GM21825 (cell line): ENCODE results near the gene APOBEC4.

Source experiments
- ATAC-seq: cut with Tn5 transposase; IDR thresholded peaks from one replicate; pipeline ENCODE4 v1.9.1; 2021; ENCODE audit warnings: mild to moderate bottlenecking, moderate library complexity; ENCODE audit not compliant: unreplicated experiment

Gene APOBEC4

DNA sequence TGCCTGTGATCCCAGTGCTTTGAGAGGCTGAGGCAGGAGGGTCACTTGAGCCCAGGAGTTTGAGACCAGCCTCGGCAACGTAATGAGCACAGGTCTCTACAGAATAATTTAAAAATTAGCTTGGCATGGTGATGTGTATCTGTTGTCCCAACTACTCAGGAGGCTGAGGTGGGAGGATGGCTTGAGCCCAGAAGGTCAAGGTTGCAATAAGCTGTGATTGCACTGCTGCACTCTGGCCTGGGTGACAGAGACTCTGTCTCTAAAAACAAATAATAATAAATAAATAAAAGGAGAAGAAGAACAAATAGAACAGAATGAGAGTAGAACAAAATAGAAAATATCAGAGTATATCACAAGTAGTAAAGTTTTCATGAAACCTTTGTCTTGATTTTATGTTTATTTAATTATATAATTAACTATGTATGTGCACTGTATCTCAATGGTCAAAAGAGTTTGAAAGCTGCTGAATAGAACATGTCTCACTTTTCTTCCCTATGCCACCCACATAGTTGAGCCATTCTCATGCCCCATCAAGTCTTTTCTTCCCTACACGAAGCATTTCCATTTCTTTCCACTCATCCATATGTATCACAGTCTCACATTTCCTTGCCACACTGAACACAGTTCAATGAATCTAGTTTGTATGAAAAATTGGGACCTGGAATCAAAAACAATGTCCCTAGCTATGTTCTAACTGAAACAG is 22.9 kb upstream of the APOBEC4 start:
- no peak for ATAC-seq

DNA sequence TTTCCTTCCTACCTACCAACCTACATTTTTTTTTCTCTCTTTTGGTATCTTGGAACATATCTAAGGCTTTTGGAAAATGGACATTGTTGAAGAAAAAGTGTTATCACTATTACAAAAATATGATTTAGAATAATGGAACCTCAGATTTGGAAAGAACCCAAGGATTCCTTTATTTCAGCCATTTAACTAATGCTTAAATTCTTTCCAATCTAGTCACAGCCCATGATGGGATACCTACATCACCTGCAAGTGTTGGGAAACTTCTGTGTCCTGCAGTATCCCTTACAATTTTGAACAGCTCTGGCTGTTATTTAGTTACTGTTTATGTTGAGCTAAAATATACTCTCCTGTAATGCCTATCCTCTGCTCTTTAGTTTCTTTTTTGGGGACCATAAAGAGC is 22.3 kb upstream of the APOBEC4 start:
- ATAC-seq, result no peak

DNA sequence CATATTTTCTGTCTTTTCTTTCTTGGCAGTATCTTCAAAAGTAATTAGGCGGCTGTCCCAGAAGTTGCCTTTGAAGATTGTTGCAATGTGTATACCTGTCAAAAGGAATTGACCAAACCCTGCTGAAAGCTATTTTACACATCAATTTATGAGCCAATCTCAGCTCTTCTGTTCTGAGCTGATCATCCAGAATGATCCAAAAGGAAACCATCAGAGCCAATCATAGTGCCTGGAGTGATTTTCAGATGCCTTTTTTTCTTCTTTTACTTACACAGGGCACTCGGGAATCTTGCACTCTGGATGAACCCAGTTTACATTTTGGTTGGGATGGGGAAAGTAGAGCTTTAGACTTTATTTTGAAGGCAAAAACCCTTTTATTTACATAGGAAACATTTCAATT is 21.8 kb upstream of the APOBEC4 start:
- no peak for ATAC-seq

DNA sequence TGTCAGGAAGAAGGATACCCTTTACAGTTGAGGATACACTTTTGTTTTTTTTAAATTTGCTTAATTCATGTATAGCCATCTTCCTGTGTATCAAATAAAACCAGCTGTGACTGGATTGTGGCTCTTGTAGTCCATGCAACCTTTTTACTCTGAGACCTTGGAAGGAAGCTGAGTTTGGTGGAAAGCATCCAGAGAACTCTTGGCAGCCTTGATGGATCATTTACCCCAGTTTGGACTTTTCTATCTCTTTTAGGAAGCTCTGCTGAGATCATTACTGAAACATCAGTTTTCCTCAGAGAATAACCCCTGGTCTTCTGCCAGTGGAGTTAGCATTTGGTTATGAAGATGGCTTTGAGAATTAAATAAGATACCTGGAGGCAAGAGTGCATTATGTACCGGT is 21.2 kb upstream of the APOBEC4 start:
- ATAC-seq, result no peak

DNA sequence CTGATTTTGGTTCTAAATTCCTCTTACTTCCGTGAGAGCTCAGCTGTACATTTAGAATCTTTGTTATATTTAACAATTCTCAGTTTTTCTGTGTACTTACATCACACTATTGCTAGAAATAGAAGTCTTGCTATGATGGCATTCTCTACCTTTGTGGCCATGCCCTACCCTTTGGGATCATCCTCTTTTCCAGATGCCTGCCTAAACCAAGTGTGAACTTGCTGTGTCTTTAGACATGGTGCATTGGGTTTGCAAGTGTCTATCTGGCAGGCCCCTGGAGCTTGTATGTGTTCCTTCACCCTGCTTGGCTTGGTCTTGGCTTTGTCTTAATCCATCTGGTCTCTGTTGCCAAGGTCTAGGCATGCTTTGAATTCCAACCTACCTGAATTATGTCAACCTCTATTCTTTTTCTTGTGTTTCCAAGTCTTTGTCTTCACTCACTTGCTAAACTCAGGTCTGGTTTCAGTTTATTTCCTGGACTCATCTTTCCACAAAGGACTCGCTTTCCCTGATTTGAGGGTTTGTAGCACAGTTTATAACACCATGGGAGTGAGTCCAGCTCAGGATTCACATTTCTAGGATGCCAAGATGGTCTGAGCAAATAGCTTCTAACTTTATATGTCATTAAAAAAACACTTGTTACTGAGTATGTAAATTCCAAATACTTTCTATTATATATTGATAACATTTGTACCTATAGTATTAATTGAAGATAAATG is 20.6 kb upstream of the APOBEC4 start:
- no peak for ATAC-seq

DNA sequence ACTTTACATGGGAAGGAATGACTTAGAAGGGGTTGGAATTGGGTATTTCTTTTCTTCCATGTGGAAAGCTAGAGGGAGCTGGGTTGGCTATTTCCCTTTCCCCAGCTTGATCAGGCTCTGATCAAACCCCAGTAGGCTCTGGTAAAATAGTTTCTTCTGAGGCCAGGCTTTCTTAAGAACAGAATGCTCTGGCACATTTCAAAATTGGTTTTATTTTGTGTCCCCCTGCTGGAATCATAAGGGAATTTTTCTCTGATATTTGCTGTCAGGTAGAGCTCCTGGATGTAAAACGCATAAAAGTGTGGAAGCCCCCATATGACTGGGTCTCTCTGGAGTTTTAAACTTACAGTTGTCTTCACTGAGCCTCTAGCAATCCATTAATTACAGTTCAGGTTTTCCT is 17.1 kb upstream of the APOBEC4 start:
- ATAC-seq, result no peak

DNA sequence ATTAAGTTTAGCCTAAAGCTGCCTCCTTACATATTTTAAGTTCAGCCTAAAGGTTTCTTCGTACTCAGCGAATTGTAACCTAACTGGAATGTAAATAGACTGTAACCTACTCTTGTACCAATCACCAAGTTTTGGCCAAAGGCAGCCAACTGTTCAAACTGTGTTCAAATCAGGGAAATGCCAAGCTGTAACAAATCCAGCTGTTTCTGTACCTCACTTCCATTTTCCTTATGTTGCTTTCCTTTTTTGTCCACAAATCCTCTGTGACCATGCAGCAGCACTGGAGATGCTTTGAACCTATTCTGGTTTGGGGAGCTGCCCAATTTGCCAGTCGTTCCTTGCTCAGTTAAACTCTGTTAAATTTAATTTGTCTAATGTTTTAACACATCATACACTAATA is 3.2 kb upstream of the APOBEC4 start:
- ATAC-seq, result no peak

DNA sequence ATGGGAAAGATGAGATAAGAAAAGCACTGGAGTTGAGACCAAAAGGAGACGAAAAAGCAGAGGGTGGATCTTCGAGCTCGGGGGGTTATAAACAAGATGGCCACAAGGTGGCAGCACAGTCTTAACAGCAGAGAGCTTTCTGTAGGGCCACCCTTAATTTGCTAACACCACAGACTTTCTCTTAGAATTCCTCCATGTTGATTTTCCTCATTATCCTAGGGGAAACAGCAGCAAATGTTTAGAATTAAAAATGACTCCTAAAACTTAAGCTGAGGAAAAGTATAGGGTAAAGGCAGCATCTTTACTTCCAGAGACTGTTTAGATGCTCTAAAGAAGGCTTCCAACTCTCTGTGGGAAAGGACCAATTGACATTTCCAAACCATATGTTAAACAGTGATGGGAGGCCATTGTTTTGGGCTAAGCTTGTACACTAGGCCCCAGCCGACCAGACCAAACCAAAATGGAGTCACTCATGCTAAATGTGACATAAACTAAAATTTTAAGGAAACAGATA is 2.5 kb upstream of the APOBEC4 start:
- peak; percentile 70 for ATAC-seq

DNA sequence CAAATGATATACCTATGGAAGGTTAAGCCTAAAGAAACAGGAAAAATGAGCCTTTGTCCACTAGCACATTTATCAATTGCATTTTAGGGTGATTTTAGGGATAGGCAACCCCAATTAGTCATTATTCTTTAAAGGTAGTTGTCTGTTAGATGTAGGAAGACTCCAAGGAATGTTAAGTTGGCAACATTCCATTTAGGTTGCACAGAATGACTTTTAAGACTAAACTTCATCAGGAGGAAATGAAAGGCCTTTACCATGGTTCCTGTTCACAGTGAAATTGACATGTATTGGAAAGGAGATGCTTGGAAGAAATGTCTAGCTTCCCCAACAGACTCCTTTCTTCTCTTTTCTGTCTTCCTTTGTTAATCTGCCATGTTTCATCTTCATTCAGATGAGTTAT is 1.6 kb upstream of the APOBEC4 start:
- no peak for ATAC-seq

DNA sequence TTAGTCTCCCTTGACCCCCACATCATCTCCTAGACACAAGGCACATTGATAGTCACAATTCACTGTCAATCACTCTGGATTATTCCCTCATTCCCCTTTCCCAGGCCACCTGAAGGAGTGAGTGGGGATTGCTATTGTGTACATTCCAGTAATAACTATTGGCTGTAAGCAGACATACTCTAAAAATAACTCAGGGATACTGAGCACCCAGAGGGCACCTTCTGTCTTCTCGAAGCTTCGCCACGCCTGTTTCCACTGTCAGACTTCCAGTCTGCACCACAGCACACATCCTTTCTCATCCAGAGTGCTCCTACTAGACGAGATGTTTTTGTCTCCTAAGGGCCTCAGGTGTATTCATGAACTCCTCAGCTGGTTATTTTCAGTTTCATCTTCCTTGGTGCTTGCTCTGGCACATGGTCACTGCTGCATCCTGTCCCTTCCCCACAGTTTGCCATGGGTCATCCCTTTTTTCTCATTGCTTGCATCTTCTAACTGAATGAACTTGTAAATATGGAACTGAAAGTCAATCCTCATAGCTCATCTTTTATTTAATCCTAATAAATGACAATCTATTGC is 848 bp upstream of the APOBEC4 start:
- no peak for ATAC-seq

DNA sequence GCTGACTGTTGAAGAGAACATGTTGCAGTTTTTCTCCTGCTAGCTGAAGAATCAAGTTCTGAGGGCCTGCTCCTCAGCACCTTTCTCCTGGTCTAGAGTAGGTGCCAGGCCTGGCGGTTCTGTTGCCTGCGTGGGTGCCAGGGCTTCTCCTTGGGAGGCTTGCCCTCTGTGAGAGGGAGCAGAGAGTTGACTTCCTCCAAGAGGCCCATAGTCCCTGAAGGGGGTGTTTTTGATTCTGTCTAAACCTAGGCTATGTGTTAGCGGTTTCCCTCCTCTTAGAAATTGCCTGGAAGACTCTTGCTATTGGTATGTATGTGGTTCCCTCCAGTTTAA is 312 bp upstream of the APOBEC4 start:
- ATAC-seq, result no peak

DNA sequence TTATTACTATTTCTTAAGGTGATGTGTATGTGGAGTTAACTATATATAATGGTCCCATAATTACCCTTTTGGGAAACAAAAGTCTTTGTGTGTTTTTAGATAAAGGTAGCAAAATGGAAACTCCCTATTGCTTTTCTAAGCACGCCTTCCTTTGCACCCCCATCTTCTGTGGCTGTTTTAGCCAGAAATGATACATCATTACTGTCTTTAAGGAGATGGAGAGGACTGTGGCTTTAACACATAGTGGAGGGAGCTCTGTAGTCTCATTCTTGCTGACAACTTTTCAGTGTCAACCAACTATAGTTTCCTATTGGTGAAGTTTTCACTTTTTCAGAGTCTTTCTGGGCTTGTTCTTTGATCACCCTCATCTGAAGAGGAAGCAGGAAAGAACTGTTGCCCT is 1.0 kb downstream of the APOBEC4 start:
- no peak for ATAC-seq

DNA sequence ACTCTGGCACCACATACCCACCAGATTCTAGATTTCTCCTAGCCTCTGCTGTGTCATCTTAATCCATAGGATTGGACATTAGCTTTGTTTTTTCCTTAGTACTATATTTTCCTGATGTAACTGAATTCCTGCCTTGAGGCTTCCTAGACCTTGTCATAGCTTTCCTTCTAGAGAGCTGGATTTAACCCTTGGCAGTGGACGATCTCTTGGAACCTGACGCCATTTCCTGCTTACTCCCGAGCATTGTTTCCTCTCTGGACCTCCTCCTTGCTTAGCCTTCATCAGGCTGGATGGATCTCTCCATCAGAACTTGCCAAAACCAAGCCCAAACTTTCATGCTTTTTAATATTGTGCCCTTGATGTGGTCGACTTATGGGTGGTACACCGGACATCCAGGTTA is 1.5 kb downstream of the APOBEC4 start:
- no peak for ATAC-seq

DNA sequence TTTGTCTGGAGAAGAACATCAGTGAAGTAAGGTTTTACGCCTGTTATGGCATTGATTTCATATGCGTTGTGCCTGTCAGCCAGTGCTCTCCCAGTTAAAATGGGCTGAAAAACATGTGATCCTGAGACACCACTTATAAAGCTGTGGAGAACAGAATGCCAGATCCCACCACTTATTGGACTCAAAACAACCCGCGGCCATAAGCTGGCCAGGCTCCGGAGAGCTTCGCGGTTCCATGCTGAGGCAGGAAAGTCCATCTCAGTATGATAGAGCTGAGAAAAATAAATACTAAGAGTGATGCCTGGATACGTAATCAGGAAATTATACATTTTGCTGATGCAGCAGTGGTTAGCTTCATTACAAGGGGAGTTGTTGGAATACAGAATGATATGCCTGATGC is 5.1 kb downstream of the APOBEC4 start:
- no peak for ATAC-seq

DNA sequence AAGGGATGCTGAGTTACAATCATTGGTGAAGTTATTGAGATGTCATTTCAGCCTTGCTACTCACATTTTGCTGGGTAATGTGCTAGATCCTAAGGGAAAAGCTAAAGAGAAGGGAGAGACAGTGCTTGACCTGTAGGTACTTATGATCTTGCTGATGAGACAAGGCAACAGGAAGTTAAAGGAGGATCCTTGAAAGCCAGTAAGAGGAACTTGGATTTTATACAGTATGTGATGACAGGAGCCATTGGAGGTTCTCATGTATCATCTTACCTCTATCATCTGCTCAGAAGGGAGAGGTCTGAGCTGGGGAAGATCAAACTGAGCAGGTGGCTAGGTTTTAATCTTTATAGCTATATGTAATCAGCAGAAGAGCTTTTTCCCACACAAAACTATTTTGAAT is 6.3 kb downstream of the APOBEC4 start:
- ATAC-seq, result no peak

DNA sequence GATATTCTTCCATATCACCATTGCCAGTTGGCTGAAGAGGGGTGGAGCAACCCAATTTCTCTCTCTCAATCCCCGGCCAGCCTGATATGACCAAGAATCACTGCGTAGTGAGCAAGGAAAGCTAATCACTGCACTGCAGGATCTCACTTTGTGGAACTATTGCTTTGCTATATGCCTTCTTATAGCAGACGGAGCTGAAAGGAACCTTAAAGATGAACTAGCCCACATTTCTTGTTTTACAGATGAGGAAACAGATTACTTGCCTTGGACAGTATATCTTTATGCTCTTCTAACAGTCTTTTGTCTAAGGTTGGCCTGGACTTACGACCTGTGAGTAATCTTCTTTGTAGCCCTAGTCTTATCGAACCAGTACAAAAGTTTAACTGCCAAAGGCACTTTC is 7.6 kb downstream of the APOBEC4 start:
- ATAC-seq, result no peak

DNA sequence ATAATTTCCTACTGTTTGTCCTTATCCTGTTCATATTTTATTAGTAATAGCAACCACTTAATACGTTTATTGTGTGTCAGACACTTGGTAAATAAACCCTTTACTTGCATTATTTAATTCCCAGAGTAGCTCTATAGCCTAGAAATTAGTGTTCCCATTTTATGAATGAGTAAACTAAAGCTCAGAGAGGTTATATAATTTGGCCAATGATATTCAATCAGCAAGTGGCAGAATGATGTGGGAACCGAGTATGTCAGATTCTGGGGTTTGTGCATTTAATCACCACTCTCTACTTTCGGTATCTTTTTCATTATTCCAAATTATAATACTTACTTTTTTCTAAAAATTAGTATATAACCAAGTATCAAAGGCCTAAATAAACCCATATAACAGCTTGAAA is 10.9 kb downstream of the APOBEC4 start:
- ATAC-seq, result no peak

DNA sequence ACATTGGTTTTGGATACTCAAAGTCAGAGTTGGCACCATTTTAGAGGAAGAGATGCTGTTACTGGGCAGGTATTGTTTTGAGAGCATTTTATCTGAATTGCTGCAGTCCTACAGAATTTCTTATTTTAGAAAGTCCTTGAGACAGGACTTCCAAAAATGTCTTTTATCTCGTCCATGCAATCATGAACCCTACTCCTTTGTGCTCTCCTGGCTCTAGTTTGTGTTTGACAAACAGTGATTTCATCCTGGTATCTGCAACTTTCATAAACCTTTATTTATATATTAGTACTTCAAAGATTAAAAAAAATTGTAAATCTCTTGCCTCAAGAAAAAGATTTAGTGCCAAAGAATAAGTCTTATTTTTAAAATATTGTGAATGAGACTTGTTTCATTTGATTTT is 12.9 kb downstream of the APOBEC4 start:
- no peak for ATAC-seq

DNA sequence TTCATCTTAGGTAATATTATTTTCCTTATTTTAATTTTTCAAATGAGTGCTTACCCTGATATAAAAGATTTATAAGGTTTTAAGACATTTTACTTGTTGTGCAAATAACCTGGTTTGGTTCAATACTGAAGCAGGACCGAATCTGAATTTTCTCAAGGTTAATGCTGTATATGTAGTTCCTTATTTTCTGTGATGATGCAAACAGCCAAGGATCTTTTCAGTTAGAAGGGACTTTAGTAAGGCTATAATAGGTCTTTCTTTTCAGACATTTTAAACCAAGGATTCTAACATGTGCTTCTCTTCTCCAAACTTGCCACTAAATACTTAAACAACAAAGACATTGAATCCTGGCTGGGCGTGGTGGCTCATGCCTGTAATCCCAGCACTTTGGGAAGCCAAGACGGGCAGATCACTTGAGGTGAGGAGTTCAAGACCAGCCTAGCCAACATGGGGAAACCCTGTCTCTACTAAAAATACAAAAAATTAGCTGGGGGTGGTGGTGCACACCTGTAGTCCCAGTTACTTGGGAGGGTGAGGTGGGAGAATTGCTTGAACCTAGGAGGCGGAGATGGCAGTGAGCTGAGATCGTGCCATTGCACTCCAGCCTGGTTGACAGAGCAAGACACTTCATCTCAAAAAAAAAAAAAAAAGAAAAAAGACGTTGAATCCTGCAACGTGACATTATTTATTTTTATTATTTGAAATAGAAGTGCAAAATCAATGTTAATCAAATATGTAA is 14.3 kb downstream of the APOBEC4 start:
- no peak for ATAC-seq

DNA sequence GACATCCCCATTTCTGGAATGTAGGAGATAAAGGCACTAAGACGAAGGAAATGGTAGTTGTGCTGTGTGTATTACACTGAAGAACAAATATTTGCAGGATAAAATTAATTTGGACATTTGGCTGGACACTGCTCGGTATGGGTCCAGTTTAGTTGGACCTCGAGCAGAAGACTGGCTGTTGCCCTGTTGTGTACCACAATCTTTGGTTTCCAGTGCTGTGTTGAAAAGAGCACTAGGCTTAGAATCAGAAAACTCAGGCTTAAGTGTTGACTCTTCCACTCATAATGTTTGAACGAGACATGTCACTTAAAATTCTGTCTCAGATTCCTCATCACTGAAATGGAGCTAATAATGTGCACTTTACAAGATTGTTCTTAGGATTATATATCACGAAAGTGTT is 16.3 kb downstream of the APOBEC4 start:
- no peak for ATAC-seq

DNA sequence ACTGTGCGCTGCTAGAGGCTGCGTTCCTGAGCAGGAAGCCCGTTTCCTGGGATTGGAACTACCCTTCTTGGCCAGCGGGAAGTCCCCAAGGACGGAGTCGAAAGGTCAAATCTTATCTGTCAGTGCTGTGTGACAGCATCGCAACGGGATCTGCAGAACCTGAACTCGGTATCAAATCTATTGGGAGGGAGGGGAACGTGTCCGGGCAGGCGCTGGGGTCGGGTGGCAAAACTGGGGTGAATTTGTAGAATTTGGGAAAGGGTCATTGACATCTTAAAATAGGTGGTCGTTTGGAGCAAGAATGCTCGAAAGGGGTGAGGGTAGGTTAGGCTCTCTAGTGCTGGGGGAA is 16.8 kb downstream of the APOBEC4 start:
- no peak for ATAC-seq
